GM18508 (cell line): ENCODE measurements around the gene CHST3.
"Not testable (repeated sequence)": the region's sequence is repeated elsewhere in the genome, so short reads cannot be mapped to it uniquely, and the experiment has no call there.

Source experiments
- ATAC-seq: cut with Tn5 transposase; IDR thresholded peaks from one replicate; pipeline ENCODE4 v1.9.1; 2021; ENCODE audit warnings: moderate number of reproducible peaks; ENCODE audit not compliant: insufficient read depth, unreplicated experiment

Gene CHST3, protein sequence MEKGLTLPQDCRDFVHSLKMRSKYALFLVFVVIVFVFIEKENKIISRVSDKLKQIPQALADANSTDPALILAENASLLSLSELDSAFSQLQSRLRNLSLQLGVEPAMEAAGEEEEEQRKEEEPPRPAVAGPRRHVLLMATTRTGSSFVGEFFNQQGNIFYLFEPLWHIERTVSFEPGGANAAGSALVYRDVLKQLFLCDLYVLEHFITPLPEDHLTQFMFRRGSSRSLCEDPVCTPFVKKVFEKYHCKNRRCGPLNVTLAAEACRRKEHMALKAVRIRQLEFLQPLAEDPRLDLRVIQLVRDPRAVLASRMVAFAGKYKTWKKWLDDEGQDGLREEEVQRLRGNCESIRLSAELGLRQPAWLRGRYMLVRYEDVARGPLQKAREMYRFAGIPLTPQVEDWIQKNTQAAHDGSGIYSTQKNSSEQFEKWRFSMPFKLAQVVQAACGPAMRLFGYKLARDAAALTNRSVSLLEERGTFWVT

DNA sequence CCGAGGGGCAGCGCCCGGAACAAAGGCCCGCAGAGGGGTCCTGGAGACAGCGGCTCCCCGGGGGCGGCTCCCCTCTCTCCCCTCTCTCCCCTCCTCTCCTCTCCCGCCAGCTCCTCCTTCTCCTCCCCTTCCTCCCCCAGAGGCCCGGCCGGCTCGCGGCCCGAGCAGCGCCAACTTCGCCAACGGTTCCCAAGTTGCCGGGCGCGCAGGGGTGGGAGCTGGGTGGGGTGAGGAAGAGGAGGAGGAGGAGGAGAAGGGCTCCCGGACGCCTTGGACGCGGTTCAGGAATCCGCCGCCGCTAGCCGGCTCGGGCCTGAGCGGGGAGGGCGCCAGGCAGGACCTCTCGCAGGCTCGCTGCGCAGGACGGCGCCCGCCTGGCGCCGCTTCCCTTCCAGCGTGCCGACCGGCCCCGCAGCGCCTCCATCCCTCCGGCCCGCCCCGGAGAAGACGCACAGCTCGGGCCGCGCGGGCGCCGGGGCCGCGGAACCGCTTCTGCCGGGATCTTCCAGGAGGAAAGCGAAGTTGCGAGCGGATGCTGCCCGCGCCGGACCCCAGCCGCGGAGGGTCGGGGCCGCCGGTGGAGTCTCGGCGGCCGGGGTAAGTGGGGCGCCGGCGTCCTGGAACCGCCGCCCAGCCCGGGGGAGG lies at the start of gene CHST3:
TSS of gene CHST3 (plus strand) at position 298 of the 645 bp plus-strand sequence. CDS start 41,448 bp downstream, outside the sequence.
- no peak for ATAC-seq

DNA sequence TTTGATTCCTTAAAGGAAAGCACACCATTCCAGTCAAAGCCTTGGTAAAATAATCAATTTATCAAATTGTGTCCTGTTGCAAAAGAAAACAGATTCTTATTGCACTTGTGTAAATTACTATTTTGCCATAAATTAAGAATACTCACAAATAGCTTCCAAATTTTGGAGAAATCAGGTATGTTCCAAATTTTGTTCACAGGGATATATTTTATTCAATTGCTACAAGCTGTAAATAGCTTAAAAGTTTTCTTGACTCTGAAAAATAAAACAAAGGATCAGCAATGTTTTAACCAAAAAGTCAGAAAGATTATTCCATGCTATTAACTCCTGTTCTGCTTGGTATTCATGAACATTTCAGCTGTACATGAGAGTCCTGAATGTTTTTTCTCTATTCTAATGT lies 47.4 kb upstream of the CHST3 start:
- no peak for ATAC-seq

DNA sequence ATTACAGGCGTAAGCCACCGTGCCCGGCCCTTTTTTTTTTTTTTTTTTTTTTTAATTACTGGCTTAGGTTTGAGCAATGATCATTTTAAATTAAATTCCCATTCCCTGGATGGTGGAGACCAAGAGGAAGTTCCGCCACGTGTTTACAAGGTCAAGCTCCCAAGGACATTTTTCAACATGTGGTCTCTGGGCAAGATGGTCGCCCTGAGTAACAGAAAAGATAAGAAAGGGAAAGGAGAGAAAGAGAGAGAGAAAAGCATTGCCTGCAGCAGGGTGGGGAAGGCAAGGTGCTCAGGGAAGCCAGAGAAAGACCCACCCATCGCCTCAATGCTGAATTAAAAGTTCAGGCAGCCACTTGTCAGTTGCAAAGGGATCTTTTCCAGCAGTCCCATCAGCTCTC lies 45.2 kb upstream of the CHST3 start:
- no peak for ATAC-seq

DNA sequence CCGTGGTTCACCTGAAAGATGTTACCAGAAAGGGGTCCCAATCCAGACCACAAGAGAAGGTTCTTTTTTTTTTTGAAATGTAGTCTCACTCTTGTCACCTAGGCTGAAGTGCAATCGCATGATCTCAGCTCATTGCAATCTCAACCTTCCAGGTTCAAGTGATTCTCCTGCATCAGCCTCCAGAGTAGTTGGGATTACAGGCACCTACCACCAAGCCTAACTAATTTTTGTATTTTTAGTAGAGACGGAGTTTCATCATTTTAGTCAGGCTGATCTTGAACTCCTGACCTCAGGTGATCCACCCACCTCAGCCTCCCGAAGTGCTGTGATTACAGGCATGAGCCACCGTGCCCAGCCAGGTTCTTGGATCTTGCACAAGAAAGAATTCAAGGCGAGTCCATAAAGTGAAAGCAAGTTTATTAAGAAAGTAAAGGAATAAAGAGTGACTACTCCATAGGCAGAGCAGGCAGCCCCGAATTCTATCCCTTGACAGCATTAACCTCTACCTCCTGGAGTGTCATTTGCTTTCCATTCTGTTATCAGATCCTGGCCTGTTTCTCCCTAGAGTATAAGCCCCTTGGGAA lies 44.1 kb upstream of the CHST3 start:
- ATAC-seq = not testable (repeated sequence)

DNA sequence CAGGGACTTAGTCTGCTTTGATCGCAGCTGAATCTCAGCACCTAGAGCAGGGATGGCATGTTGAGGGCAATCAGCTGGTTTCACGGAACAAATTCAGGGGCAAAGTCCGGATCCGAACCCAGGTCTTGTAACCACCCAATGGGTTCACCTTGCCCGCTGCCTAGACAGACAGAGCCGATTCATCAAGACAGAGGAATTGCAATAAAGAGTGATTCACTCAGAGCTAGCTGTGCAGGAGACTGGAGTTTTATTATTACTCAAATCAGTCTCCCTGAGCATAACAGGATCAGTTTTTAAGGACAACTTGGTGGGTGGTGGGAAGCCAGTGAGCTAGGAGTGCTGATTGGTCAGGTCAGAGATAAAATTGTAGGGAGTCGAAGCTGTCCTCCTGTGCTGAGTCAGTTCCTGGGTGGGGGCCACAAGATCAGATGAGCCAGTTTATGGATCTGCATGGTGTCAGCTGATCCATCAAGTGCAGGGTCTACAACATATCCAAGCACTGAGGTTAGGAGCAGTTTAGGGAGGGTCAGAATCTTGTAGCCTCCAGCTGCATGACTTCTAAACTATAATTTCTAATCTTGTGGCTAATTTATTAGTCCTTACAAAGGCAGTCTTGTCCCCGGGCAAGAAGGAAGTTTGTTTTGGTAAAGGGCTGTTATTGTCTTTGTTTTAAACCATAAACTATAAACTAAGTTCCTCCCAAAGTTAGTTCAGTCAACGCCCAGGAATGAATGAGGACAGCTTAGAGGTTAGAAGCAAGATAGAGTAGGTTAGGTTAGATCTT lies 43.5 kb upstream of the CHST3 start:
- no peak for ATAC-seq

DNA sequence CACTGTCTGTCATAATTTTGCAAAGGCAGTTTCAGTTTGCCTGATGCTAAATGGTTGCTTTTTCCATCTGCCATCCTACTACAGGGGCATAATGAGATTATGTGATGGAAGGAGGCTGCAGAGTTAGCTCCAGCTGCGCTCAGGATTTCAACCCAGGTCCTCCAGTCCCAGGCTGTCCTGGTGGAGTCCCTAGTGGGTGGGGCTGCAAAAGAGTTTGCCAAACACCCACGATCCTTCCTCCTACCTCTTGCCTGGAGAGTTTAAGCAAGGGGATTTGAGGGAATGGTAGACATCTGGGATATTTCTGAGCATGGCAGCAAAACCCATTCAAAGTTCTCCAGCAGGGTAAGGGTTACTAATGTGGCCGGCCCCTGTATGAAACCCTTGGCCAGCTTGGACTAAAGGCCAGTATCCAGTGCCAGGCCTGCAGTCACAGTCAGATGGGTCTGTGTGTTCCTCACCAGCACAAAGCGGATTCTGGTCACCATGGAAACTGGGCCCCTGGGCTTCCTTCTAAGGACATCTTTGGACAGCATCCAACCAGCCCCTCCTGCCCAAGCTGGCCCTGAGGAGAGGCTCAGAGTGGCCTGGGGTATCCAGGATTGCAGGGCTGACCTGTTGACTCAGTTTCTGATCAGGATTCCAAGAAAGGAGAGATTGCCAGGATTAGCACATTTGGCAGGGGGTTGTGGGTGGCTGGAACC lies 42.7 kb upstream of the CHST3 start:
- no peak for ATAC-seq

DNA sequence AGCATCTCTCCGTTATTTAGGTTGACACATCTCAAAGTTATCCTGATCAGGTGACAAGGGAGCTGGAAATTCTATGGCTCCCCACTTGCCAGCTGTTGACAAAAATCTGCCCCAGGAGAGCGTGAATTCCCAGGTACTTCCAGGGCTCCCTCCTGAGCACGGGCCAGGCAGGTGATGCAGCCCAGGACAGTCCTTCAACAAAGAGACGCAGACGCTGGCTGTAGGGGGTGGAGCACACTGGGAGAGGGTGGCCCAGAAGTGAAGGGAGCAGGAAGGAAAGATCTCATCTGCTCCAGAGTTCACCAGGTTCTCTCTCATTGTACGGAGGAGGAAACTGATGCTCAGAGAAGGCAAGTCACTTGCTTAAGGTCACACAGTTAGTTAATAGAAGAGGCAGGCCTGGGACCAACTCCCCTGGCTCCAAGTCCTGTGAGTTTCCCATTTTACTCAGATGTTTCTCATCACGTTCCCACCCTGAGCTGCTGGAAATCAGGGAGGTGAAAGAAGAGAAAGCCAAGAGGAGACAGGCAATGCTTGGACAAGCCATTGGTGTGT lies 41.0 kb upstream of the CHST3 start:
- ATAC-seq = no peak

DNA sequence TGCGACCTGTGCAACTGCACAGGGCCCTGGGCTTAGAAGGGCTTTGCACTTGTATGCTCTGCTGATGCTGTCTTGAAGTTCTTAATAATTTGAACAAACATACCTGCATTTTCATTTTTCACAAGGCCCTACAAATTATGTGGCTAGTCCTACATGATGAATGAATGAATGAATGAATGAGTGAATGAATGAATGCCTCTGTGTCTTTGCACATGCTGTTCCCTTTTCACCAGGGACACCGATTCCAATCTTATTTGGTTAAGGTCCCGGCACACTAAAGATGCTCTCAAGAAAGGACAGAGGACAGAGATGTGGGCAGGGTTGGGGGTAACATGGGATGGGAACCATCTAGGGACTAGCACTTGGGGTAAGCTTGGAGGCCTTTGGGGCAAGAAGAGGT lies 39.4 kb upstream of the CHST3 start:
- ATAC-seq = no peak

DNA sequence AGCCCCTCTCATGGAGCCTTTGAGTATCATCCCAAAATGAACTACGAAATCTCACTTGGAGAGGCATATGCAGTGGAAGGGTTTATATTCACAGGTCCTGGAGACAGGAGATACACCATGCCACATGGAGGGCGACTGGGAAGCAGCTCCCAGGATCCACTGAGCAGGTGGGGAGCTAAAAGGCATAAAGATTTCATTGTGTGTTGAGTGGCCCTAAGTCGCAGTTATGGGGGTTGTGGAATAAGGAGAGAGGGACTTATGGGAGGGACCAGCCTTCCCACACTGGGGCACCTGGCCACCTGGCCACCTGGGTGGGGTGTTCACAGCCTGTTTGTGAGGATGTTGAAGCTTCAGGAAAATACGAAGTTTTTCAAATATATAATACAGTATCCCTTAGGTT lies 37.0 kb upstream of the CHST3 start:
- ATAC-seq = no peak

DNA sequence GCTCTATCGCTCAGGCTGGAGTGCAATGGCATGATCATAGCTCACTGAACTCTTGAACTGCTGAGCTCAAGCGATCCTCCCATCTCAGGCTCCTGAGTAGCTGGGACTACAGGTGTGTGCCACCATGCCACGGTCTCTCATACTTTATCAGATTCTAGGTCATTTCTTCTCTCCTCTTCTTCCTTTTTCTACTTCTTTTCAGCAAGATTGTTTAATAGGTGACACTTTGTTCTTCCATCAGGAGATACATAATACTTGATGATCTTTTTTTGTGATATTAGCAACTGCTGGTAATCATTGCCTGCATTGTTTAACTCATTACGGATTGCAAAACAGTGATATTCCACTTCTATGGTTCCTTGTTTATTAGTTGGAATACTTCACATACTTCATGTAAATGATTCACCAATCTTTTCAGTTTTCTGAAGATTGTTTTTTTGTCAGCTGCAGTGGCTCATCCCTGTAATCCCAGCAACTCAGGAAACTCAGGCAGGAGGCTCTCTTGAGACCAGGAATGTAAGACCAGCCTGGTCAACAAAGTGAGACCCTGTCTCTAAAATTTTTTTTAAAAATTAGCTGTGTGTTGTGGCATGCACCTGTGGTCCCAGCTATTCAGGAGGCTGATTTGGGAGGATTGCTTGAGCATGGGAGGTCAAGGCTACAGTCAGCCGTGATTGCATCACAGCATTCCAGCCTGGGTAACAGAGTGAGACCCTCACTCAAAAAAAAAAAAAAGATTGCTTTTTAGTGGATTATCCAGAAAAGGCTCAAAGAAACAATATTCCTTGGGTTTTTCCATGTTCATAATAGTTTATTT lies 36.2 kb upstream of the CHST3 start:
- no peak for ATAC-seq

DNA sequence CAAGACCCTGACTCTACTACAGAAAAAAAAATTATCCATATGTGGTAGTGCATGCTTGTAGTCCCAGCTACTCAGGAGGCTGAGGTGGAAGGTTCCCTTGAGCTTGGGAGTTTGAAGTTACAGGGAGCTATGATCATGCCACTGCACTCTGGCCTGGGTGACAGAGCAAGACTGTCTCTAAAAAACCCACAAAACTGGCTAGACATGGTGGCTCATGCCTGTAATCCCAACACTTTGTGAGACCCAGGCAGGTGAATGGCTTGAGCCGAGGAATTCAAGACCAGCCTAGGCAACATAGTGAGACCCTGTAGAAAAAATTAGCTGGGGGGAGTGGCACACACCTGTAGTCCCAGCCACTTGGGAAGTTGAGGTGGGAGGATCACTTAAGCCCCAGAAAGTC lies 32.9 kb upstream of the CHST3 start:
- ATAC-seq = no peak

DNA sequence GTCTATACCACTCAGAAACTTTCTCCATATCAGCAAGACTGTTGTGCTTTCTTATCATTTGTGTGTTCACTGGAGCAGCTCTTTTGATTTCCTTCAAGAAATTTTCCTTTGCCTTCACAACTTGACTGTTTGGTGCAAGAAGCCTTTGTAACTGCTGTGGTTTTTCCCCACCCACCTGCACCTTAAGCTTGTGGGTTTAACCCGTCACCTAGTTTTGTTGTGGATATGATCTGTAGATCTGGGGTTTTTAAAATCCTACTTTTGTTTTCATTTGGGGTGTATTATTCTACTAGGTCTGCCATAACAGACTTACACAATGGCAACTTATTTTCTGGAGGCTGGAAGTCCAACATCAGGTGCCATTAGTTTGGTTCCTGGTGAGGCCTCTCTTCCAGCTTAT lies 30.5 kb upstream of the CHST3 start:
- ATAC-seq = no peak

DNA sequence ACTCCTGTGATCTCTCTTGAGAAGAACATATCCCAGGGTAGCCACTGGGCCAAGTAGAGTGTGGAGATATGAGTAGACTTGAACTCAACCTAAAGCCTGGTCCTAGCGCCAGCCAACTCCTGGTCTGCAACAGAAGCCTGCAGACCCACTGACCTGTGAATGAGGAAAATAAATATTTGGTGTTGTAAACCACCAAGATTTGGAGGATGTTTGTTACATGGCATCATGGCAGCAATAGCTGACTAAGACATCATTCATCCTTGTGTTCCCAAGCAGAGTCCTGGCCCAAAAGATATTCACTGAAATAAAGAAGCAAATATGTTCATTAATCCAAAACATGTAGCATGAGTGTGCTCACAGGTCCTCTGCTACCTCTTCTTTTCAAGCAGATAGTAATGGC lies 26.0 kb upstream of the CHST3 start:
- no peak for ATAC-seq

DNA sequence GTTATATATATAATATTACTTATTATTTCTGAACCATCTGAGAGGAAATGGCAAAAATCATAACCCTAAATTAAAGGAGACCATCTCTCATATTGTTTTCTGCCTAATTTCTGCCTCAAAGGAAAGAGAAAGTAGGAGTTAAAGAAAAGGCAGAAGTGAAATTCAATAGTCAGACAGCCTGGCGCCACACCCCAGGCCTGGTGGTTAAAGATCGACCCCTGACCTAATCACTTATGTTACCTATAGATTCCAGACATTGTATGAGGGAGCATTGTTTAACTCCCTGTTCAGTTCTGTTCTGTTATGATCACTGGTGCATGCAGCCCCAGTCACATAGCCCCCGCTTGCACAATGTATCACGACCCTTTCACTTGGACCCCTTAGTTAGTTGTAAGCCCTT lies 24.9 kb upstream of the CHST3 start:
- ATAC-seq = no peak

DNA sequence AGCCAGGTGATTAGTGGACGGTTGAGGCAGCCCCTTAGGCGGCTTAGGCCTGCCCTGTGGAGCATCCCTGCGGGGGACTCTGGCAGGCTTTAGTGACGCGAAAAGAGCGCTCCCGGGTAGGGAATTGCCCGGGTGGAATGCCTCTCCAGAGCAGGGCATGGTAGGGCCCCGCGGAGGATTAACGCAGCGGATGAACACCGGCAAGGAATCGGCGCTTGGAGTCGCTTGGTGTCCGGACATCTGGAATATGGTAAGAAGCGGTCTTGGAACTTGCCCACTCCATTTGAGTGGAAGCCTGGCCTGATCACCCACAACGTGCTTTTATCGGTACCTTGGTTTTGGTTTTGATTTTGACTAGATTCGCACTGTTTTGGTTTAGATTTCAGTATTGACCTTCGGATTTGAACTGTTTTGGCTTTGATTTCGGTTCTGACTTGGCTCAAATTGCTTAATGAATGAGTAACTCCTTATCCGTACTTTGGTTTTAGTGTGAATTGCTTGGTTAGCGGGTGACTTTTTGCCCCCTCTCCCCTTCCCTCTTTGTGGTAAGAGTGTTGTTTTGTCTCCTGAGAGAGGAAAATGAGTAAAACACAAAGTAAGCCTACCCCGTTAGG lies 24.2 kb upstream of the CHST3 start:
- ATAC-seq = no peak

DNA sequence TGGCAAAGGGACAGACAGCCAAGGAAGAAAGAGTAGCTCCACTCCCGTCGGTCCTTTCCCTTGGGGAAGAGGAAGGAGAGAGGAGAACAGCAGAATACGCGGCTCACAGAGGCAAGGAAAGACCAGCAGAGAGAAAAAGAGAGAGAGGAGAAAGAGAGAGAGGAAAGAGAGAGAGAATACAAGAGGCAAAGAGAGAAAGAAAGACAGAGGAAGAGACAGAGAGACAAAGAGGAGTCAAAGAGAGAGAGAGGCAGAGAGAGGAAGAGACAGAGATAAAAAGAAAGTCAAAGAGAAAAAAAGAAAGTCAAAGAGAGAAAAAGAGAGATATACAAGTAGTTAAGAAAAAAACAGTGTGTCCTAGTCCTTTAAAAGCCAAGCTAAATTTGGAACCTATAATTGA lies 23.4 kb upstream of the CHST3 start:
- ATAC-seq = no peak

DNA sequence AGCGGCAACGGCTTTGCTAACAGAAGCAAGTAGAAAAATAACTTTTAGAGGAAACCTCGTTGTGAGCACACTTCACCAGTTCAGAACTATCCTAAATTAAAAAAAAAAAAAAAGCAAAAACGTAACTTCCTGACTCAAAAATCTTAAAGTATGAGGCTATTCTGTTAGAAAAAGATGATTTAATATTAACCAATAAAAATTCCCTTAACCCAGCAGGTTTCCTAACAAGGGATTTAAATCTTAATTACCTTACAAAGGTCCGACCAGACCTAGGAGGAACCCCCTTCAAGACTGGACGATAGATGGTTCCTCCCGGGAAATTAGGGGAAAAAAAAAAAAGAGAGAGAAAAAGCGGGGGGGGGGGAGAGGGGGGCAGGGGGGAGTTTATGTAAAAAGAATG lies 22.9 kb upstream of the CHST3 start:
- no peak for ATAC-seq

DNA sequence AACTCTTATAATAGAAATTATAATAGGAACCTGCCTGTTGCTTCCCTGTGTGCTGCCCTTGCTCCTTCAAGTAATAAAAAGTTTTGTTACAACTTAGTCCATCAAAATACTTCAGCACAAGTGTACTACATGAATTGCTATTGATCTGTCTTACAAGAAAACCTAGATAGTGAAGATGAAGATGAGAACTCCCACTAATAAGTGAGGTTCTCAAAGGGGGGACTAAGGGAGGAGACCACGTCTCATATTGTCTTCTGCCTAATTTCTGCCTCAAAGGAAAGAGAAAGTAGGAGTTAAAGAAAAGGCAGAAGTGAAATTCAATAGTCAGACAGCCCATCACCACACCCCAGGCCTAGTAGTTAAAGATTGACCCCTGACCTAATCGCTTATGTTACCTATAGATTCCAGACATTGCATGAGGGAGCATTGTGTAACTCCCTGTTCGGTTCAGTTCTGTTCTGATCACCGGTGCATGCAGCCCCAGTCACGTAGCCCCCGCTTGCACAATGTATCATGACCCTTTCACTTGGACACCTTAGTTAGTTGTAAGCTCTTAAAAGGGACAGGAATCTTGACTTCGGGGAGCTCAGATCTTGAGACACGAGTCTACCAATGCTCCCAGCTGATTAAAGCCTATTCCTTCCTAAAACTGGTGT lies 18.2 kb upstream of the CHST3 start:
- no peak for ATAC-seq
